GM23248 (cell line): ENCODE data around the gene PPP1R9A.

ENCODE experiments used
- EZH2 ChIP-seq: fragments of 200-600 bp; sonication (generic); IDR thresholded peaks from 2 replicates; pipeline ENCODE4 v1.6.1; 2018; ENCODE audit warnings: antibody characterized with exemption, mild to moderate bottlenecking; ENCODE audit not compliant: insufficient read depth, poor library complexity, severe bottlenecking
- EZH2phosphoT487 ChIP-seq: fragments of 200-600 bp; sonication (generic); IDR thresholded peaks from 2 replicates; pipeline ENCODE4 v1.6.1; 2018; ENCODE audit warnings: antibody characterized with exemption, moderate library complexity, mild to moderate bottlenecking, low read depth; ENCODE audit not compliant: insufficient read depth

DNA sequence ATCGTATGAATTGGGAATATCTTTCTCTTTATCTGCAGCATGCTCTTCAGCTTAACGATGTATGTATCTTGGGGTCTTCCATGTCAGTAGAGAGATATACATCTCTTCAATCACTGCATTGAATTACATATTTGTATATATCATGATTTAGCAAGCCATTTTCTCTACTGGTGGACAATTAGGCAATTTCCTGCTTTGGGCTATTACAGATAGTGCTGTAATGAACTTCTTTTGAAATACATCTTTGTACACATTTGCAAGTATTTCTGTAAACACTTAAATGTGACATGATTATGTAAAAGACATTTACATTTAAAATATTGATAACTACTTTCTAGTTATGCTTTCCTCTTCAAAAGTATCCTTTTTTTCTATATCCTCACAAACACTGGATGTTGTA lies 199.0 kb downstream of the PPP1R9A start:
- TF ChIP-seq EZH2 = no peak
- no peak for TF ChIP-seq EZH2phosphoT487
